ENCODE measurements around the gene MCF2L.

The MCF2L gene

DNA sequence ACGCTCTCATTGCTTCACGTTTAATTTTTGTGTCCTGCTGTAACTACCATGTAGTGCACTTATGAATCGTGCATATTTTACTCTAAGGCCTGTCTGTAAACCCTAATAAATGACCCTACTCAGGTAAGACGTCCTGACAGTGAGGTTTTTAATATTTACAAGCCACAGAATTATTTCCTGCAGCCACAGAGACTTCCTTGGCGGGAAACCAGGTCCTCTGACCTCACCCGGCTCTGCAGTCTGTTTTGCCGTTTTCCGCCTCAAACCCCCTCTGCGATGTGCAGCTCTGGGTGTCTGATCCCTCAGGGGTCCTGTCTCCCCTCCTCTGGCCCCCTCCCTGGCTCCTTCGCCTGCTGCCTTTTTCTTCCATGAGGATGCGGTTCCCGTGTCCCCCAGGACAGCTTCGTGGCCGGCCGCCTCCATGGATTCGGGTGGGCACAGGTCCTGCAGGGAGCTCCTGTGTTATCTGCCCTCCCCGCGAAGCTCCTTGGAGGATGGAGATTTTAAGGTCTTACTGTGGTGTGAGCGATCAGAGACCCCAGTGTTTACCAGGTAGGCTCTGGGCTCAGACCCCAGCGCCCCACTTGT lies 66.3 kb downstream of the MCF2L start:
- no peak for DNase-seq

DNA sequence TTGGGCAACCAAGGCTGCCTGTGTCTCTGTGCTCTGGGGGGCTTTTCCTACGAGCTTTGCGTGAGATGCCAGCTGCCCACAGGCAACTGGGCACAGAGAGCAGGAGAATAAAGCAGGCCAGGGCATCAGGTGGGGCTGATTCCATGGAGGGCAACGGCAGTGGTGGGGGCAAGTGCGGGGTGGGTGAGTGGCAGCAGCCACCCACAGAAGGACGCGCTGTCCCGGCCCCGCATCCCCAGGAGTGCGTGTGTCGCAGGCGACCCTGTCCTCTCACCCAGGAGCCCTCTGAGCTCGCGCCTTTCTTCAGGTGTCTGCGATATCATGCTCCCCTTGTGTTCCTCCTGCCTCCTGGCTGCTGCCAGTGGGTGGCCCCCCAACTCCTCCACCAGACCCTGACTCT lies 67.4 kb downstream of the MCF2L start:
- no peak for DNase-seq

GRCh38 chr13:113040031-113040430 lies 71.0 kb downstream of the MCF2L start:
- no peak for DNase-seq

GRCh38 chr13:113040597-113041292 lies 71.7 kb downstream of the MCF2L start:
- no peak for DNase-seq

GRCh38 chr13:113041293-113041690 lies 72.3 kb downstream of the MCF2L start:
- DNase-seq, result no peak

DNA sequence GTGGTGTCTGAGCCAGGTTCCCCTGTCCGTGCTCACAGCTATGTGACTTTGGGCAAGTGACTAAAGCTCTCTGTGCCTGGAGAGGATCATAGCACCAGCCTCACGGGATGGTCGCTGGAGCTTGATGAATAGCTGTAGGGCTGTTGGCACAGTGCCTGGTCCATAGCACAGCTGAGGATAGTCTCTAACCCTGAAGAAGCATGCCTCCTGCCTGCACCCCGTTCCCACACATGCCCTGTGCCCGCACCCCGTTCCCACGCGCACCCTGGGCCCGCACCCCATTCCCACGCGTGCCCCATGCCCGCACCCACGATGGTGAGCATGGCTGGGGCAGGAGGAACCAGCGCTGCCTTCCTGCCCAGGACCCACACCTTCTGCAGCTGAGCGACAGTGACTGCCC lies 72.9 kb downstream of the MCF2L start:
- no peak for DNase-seq

- DNase-seq, result no peak
Observed at GRCh38 chr13:113042456-113042855, 73.4 kb downstream of the MCF2L start.

DNA sequence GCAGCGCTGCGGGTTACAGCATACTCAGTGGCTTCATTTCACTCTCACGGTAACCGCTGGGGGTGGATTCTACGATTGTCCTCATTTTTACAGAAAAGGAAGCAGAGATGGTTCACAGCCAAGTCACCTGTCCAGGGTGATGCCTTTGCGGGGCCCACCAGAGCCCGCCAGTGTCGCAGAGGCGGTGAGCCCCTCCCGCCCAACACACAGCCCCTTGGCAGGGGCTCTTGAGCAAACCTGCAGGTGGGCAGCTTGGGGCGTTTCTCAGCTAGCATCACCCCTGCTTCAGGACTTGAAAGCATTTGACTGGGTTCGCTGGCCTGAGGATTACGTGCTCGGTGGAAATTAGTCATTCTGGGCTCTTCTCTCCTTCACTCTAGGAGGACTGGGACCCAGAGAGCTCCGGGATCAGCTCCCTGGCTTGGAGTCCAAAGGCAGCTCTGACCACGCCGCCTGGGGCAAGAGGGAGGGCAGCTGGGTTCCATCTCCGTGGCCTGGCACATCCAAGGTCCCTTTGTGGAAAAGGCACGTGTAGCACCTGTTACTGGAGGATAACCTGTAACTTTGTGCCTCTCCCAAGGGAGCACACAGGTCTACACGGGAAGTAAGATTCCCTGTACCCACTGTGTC lies 74.1 kb downstream of the MCF2L start:
- no peak for DNase-seq

DNA sequence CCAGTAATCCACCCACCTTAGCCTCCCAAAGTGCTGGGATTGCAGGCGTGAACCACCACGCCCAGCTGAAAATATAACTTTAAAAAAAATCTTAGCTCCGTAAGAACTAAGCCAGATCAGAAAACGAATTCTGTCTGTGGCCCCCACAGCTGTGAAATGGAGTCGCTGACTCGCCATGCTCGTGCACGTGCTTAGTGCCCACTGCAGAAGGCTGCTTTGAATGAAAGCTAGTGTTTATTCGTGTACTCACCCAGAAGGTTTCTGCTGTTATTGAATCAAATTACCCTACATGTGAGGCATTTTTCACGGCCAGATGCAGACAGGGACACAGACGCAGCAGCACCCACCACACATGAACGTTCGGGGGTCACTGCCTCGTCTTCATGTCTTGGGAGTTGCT lies 74.9 kb downstream of the MCF2L start:
- no peak for DNase-seq

DNA sequence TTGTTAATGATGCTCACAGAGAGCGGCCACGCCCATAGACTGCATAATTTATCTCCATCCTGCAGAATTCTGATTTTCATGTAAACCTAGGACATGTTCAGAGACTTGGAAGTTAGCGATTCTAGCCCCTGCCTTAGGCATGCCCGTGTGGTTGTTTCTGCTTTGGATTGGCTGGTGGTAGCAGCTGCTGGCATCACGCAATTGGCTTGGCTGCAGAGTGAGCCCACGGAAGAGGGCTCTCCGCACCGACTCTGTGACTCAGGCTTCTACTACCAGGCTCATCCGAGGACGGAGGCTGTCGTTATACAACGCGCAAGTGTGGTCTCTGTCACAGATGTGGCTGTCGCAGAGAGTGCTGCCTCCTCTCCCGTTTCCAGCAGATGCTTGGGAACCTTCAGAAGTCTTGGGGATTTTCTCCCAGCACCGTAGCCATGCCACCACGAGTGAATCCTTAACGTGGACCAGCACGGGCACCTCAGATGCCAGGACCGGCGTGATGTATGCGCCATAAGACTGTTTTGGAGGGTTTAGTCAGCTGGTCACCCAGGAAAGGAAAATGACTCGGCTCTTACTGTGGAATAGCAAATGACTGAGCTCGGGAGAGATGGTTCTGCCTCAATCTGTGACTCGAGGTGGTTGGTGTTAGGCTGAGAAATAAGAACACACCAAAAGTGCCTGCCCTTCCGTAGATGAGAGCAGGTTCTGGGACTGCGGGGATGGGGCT lies 75.5 kb downstream of the MCF2L start:
- no peak for DNase-seq

GRCh38 chr13:113045251-113046127 lies 76.5 kb downstream of the MCF2L start:
- no peak for DNase-seq

DNA sequence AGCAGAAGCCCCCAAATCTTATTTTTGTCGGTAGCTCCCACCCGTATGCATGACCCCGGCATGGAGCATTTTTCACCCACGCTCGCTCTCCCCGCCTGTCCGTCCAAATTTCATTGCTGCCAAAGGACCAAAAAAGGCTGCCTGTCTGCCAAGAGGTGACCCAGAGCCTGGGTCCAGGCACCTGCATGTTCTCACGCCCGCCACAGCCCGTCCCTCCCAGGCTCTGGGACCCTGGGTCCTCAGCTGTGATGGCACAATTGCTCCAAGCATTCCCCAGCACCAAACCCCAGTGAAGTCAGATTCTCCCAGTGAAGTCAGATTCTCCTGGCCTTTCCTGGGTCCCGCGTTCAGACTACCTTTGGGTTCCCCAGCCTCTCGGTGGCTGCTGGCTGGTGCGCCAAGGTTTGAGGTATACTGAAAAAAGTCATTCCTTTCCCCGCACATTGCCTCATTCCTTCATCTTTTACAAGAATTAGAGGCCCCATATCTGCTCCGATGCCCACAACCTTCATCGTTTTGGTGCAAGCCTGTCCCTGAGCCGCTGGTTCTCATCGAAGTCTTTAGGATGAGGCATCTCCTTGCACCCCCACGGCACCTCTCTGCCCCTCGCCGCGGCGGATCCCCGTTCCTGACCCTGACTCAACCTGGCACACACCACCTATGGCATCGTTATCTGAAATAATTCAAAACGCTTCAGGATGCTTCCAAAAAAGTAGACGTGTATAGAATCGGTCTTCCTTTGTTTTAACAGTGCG lies 77.3 kb downstream of the MCF2L start:
- DNase-seq, result no peak

DNA sequence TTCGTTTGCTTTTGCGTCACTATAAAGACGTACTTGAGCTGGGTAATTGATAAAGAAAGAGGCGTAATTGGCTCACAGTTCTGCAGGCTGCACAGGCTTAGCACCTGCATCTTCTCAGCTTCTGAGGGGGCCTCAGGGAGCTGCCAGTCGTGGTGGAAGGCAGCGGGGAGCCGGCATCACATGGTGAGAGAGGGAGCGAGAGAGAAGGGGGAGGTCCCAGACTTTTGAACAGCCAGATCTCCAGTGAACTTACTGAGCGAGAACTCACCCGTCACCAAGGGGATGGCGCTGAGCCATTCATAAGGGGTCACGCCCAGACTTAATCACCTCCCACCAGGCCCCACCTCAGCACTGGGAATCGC lies 77.8 kb downstream of the MCF2L start:
- no peak for DNase-seq

GRCh38 chr13:113047587-113047986 lies 78.6 kb downstream of the MCF2L start:
- no peak for DNase-seq

GRCh38 chr13:113048766-113049165 lies 79.8 kb downstream of the MCF2L start:
- no peak for DNase-seq

DNA sequence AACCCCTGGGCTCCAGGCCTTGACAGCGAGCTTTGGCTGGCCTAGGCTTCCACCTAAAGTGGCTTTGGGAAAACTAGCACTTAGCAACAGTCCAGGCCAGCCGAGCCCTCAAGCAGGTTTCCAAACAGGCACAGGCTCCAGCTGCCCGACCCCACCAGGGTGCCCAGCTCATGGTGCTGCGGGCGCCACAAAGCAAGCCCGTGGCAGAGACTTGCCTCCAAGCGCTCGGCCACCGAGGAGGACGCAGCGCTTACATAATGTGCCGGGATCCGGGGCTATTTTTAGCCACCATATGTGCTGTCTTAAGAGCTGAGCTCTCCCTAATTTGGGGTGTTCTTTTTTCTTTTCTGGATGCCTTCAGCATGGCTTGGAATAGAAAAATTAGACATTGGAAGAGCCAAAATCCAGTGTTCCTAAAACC lies 80.5 kb downstream of the MCF2L start:
- DNase-seq, result no peak

- DNase-seq, result no peak
Observed at GRCh38 chr13:113049981-113050380, 81.0 kb downstream of the MCF2L start.

DNA sequence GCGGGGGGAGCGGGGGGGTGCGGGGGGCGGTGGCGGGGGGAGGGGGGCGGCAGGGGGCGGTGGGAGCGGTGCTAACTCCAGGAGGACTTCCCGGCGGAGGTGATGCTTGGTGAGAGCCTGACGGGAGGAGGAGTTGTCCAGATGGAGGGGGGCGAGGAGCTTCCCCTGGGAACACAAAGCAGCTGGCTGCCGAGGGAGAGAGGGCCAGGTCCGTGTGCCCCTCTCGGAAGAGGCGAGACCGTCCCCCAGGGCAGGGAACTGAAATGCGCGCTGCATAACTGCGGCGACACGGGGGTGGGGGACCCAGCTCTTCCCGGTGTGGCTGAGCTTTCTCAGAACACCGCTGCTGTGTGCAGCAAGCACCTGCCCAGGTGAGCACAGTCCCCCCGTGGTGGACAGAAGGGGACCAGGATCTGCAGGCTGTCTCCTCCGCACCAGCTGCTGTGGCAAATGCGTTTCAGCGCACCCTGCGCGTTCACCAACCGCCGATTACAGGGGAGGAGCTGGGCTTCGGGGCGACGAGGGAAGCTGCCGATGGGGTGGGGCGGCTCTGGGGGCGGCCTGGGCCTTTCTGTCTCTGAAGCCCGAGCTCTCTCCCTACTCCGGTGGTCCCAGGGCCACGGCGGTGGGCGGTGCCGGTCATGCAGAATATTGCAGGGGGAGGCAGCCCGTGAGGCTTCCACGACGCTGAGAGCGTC lies 81.9 kb downstream of the MCF2L start:
- no peak for DNase-seq

GRCh38 chr13:113051641-113052040 lies 82.6 kb downstream of the MCF2L start:
- DNase-seq, result no peak

- no peak for DNase-seq
Observed at GRCh38 chr13:113052206-113052605, 83.2 kb downstream of the MCF2L start.

DNA sequence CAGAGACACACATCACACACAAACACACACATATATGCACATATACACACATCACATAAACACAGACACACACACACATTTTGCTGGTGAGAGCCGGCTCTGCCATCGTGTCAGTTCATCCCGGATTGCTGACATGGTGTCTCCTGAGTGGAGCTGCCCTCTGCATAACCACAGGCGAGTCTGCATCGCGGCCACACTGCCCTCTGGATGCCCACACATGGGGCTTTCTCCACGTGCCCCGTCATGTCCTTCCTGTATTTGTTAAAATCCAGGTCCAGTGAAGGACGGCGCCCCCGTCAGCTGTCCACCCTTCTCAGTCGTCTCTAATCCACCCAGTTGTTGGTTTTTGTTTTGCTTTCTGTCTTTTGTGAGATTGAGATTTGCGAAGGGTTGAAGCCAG lies 84.0 kb downstream of the MCF2L start:
- DNase-seq, result no peak

DNA sequence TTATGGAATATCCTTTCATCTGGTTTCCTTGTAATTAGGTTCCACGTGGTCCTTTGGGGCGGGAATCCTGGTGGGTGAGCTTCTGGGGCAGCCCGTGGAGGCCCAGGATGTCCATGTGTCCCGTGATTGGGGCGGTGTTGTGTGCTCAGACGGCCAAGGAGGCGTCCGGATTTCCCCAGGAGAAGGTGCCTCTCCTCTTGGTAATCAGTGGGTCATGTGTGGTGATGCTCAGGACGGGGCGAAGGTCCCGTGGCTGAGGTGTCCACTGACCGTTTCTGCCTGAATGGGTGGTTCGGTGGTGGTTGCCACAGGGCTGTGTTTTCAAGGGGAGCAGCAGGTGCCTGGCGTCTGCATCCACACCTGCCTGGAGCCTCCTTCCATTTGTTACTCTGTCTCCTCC lies 84.4 kb downstream of the MCF2L start:
- no peak for DNase-seq

Measured in NCI-H345 (cell line).